ENCODE measurements around the gene SPINK4. TPM values are rescaled to one million over a fixed set of nuclear protein-coding genes. Genes with fewer than 3 reads are reported as not detected.

SPINK4 gene
- polyA plus RNA-seq, 1 donor (not counting 4 experiments of a cell fraction or from before 2014, with no cell fraction given), result not detected

GRCh38 chr9:33211695-33212393 is 28.1 kb upstream of the SPINK4 start:
- Histone ChIP-seq H3K27ac (ENCODE audit: control insufficient read depth, insufficient read depth, low read length) (no peak overlapping the region), H3K4me3 (ENCODE audit: control insufficient read depth in 2 of 3, extremely low read depth in 1 of 3, insufficient read depth in 2 of 3, low read depth in 1 of 3, low read length in 3 of 3) (no peak overlapping the region), H3K4me2 (ENCODE audit: control insufficient read depth, extremely low read depth, insufficient read depth, low read depth, low read length) (peak overlapping the region; percentile 30), H3K9ac (ENCODE audit: control insufficient read depth, extremely low read depth, insufficient read depth, low read length) (peak overlapping the region; percentile 15), H3K9me3 (ENCODE audit: control insufficient read depth, low read depth, low read length) (no peaks in the 10 kb centered on the region), H3K36me3 (ENCODE audit: control insufficient read depth in 2 of 2, extremely low read depth in 1 of 2, insufficient read depth in 2 of 2, low read length in 2 of 2) (no peaks in the 10 kb centered on the region), H3K4me1 (ENCODE audit: control insufficient read depth, extremely low read depth, insufficient read depth, low read length) (peaks cover 15% of the 10 kb centered on the region), H3K9me1 (ENCODE audit: control insufficient read depth, extremely low read depth, insufficient read depth, low read length) (no peaks in the 10 kb centered on the region), H3K79me2 (ENCODE audit: control insufficient read depth, insufficient read depth, low read length) (no peaks in the 10 kb centered on the region), H2AFZ (ENCODE audit: control insufficient read depth, low read length) (no peak overlapping the region), H3K27me3 (ENCODE audit: control insufficient read depth, extremely low read depth, insufficient read depth, low read length) (no peaks in the 10 kb centered on the region), H4K20me1 (ENCODE audit: control insufficient read depth, extremely low read depth, insufficient read depth, low read length) (no peaks in the 10 kb centered on the region)
- dilution Hi-C loops (cut with MboI; ENCODE audit: extremely low pct_ligation_motif_present, low sequenced_read_pairs), result no loop called here
- TF ChIP-seq, protein P1, sequence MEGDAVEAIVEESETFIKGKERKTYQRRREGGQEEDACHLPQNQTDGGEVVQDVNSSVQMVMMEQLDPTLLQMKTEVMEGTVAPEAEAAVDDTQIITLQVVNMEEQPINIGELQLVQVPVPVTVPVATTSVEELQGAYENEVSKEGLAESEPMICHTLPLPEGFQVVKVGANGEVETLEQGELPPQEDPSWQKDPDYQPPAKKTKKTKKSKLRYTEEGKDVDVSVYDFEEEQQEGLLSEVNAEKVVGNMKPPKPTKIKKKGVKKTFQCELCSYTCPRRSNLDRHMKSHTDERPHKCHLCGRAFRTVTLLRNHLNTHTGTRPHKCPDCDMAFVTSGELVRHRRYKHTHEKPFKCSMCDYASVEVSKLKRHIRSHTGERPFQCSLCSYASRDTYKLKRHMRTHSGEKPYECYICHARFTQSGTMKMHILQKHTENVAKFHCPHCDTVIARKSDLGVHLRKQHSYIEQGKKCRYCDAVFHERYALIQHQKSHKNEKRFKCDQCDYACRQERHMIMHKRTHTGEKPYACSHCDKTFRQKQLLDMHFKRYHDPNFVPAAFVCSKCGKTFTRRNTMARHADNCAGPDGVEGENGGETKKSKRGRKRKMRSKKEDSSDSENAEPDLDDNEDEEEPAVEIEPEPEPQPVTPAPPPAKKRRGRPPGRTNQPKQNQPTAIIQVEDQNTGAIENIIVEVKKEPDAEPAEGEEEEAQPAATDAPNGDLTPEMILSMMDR (optimal IDR thresholded peaks at IDR 0.05 in 1 of 3, IDR thresholded peaks at IDR 0.05 in 1 of 3, conservative IDR thresholded peaks at IDR 0.05 in 1 of 3; ENCODE audit: extremely low read depth in 1 of 3, insufficient read depth in 2 of 3, low read length in 3 of 3), result no peak
- TF ChIP-seq EZH2 (IDR thresholded peaks at IDR 0.05; ENCODE audit: low read length), result no peak
- FAIRE-seq (peak; percentile 86), DNase-seq (ENCODE audit: low read depth, low spot score) (peak; percentile 77)

GRCh38 chr9:33220681-33221567 is 19.0 kb upstream of the SPINK4 start:
- no peak for FAIRE-seq
- no peak for DNase-seq (ENCODE audit: low read depth, low spot score)
- Histone ChIP-seq H3K27ac (ENCODE audit: control insufficient read depth, insufficient read depth, low read length) (peak overlapping the region; percentile 60), H3K36me3 (ENCODE audit: control insufficient read depth in 2 of 2, extremely low read depth in 1 of 2, insufficient read depth in 2 of 2, low read length in 2 of 2) (no peaks in the 10 kb centered on the region), H3K4me2 (ENCODE audit: control insufficient read depth, extremely low read depth, insufficient read depth, low read depth, low read length) (no peak overlapping the region), H3K79me2 (ENCODE audit: control insufficient read depth, insufficient read depth, low read length) (no peaks in the 10 kb centered on the region), H3K9me1 (ENCODE audit: control insufficient read depth, extremely low read depth, insufficient read depth, low read length) (no peaks in the 10 kb centered on the region), H3K4me1 (ENCODE audit: control insufficient read depth, extremely low read depth, insufficient read depth, low read length) (peaks cover 22% of the 10 kb centered on the region), H3K4me3 (ENCODE audit: control insufficient read depth in 2 of 3, extremely low read depth in 1 of 3, insufficient read depth in 2 of 3, low read depth in 1 of 3, low read length in 3 of 3) (no peak overlapping the region), H3K9ac (ENCODE audit: control insufficient read depth, extremely low read depth, insufficient read depth, low read length) (no peak overlapping the region), H2AFZ (ENCODE audit: control insufficient read depth, low read length) (no peak overlapping the region), H3K9me3 (ENCODE audit: control insufficient read depth, low read depth, low read length) (no peaks in the 10 kb centered on the region), H3K27me3 (ENCODE audit: control insufficient read depth, extremely low read depth, insufficient read depth, low read length) (no peaks in the 10 kb centered on the region), H4K20me1 (ENCODE audit: control insufficient read depth, extremely low read depth, insufficient read depth, low read length) (no peaks in the 10 kb centered on the region)
- dilution Hi-C loops (cut with MboI; ENCODE audit: extremely low pct_ligation_motif_present, low sequenced_read_pairs), result no loop called here
- TF ChIP-seq EZH2 (IDR thresholded peaks at IDR 0.05; ENCODE audit: low read length), result no peak
- TF ChIP-seq, protein P1 (optimal IDR thresholded peaks at IDR 0.05 in 1 of 3, IDR thresholded peaks at IDR 0.05 in 1 of 3, conservative IDR thresholded peaks at IDR 0.05 in 1 of 3; ENCODE audit: extremely low read depth in 1 of 3, insufficient read depth in 2 of 3, low read length in 3 of 3), result no peak
